Esophagus (tissue), 2 donors: Measurements from ENCODE around the gene RPL38. TPM values are rescaled to one million over a fixed set of nuclear protein-coding genes. Genes with fewer than 3 reads are reported as not detected.

ENCODE experiments used
- H3K27ac ChIP-seq, 2 donors: one replicate each; pipeline ENCODE4 v1.5.1; 2013; ENCODE audit warnings: low read depth in 2 of 2, mild to moderate bottlenecking in 2 of 2, inconsistent platforms in 1 of 2, low read length in 1 of 2, moderate library complexity in 1 of 2
- H3K27me3 ChIP-seq, 2 donors: one replicate each; pipeline ENCODE4 v1.6.1; 2013; ENCODE audit warnings: low read length in 2 of 2, control low read depth in 1 of 2, mild to moderate bottlenecking in 1 of 2; ENCODE audit not compliant: insufficient read depth in 2 of 2, control insufficient read depth in 1 of 2
- H3K36me3 ChIP-seq, 2 donors: one replicate each; pipeline ENCODE4 v1.6.1; 2013; ENCODE audit warnings: low read length in 1 of 2; ENCODE audit not compliant: control insufficient read depth in 2 of 2, insufficient read depth in 2 of 2
- H3K4me1 ChIP-seq, 2 donors: one replicate each; pipeline ENCODE4 v1.6.1; 2013; ENCODE audit warnings: low read length in 1 of 2; ENCODE audit not compliant: control insufficient read depth in 2 of 2, insufficient read depth in 2 of 2
- H3K4me3 ChIP-seq, 2 donors: one replicate each; pipeline ENCODE4 v1.5.1; 2013; ENCODE audit warnings: low read length in 2 of 2, mild to moderate bottlenecking in 2 of 2, low read depth in 1 of 2, moderate library complexity in 1 of 2
- H3K9me3 ChIP-seq, 2 donors: one replicate each; pipeline ENCODE4 v1.6.1; 2013; ENCODE audit warnings: mild to moderate bottlenecking in 2 of 2, low read depth in 1 of 2, low read length in 1 of 2, moderate library complexity in 1 of 2; ENCODE audit not compliant: control insufficient read depth in 2 of 2, insufficient read depth in 1 of 2
- WGBS, 2 donors: extraction: QIAGEN DNeasy Blood & Tissue Kit; methylation state at CpG; one replicate each; pipeline ENCODE4 v1.1.7; 2013; 5-methylcytosine and 5-hydroxymethylcytosine counted together
- polyA plus RNA-seq, 2 donors: library from polyadenylated mRNA; stranded (reverse); fragments of 200-250 nt; gene quantifications; one replicate each; pipeline ENCODE4 v1.2.3, GENCODE V29; 2013
- donor health status: healthy with polysubstance abuse.
- donor health status: Bipolar disorder and iron deficiency.

Gene RPL38
- polyA plus RNA-seq, 2 donors, result 1,223 to 1,349 TPM

DNA sequence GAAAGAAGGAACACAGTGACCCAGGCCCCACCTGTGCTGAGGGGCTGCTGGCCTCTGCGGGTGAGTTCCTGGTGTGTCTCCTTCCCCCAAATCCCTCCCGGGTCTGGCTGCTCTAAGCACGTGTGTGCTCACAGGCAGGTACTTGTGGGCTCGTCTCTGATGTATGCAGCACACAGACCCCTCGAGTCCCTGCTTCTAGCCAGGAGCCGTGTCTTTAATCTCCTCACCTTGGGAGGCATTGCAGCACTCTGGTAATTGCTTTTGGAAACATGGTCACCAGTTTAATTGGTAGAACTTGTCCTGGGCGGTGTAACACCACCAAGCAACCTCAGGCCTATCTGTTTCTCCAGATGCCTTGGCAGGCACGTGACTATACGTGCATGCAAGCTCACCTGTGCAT, 8.8 kb upstream of the RPL38 start:
- Histone ChIP-seq H3K4me1 (peaks cover 3% of the 10 kb centered on the region in 2 donors), H3K27ac (no peak overlapping the region), H3K36me3 (no peaks in the 10 kb centered on the region), H3K4me3 (no peak overlapping the region), H3K27me3 (no peaks in the 10 kb centered on the region), H3K9me3 (no peaks in the 10 kb centered on the region)
- 63 to 64% methylated on average over 9 of the region's 9 CpGs for WGBS, 2 donors

DNA sequence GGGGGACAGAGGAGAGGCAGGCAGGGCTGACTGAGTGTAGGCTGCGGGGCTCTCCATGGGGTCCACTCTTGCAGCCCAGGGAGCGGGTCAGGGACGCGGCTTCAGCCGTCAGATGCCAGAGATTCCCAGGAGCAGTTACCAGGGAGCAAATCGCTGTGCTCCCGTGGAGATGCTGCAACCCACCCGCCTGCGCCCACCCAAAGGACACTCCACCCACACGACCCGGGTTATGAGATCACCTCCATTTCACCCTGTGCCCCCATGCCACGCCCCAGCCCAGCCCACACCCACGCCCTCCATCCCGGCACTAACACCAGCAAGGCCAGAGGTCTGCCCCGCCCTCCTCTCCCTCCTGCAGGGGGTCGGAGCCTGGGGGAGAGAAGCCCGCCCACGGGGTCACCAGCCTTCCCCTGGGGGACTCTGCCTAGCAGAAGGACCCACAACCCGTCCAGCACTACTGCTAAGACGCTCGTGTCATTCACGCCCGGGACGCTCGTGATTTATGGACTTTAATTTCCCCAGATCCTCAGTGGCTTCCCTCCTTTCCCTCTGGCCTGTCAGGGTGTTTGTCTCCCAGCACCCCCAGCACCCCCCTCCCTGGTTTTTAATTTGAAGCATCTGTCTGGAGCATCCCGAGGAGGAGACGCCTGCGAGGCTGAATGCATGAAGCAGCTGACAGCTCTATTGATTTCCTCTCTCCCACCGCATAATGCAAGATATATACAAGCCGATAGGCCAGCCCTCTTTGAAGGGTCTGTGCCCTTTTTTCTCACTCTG, 6.7 kb upstream of the RPL38 start:
- H3K27ac ChIP-seq, result no peak overlapping the region
- no peaks in the 10 kb centered on the region for H3K36me3 ChIP-seq
- H3K4me3 ChIP-seq, result no peak overlapping the region
- H3K27me3 ChIP-seq, result no peaks in the 10 kb centered on the region
- 48 to 56% methylated on average over 27 to 30 of the region's 30 CpGs for WGBS, 2 donors
- H3K9me3 ChIP-seq, result no peaks in the 10 kb centered on the region
- H3K4me1 ChIP-seq, result peaks cover 3% of the 10 kb centered on the region in 2 donors

DNA sequence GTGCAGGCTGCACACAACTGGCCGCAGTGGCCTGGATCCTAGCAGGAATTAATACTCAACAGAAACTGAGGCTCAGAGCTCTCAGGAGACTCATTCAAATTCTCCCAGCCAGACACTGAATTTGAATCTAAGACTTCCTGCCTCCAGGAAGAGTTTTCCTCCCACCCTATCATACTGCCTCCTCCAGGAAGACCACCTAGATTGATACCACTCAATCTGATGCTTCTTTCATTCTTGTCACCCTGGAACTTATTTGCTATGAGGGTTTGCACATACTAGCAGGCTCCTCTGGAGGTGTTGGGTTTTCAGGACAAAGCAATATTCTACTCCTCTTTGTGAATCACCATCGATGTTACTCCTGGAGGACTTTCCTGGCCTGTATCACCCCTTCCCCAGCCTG, 5.7 kb upstream of the RPL38 start:
- Histone ChIP-seq H3K27ac (no peak overlapping the region), H3K36me3 (no peaks in the 10 kb centered on the region), H3K9me3 (no peaks in the 10 kb centered on the region), H3K4me3 (no peak overlapping the region), H3K27me3 (no peaks in the 10 kb centered on the region), H3K4me1 (peaks cover 3% of the 10 kb centered on the region in 2 donors)
- 89 to 93% methylated on average over 2 of the region's 2 CpGs for WGBS, 2 donors

DNA sequence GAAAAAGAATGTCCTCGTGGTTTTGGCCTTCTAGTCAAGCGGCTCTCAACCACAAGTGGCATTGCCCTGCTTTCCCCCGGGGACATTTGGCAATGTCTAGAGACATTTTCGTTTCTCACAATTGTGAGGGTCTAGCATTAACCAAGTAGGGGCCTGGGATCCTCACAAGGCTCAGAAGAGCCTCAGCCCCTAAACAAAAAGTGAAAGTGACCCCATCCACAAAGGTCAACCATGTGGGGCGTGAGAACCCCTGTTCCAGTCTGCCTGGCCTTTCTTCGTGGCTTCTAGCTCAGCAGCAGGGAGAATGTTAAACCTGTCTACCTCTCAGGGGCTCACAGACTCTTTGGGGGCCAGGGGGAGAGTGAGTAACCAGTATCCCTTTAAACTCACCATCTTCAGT, 4.8 kb upstream of the RPL38 start:
- H3K4me1 ChIP-seq, result no peaks in the 10 kb centered on the region
- H3K36me3 ChIP-seq, result no peaks in the 10 kb centered on the region
- no peaks in the 10 kb centered on the region for H3K27me3 ChIP-seq
- no peaks in the 10 kb centered on the region for H3K9me3 ChIP-seq
- H3K4me3 ChIP-seq, result no peak overlapping the region
- 71 to 76% methylated on average over 6 of the region's 6 CpGs for WGBS, 2 donors
- H3K27ac ChIP-seq, result no peak overlapping the region

DNA sequence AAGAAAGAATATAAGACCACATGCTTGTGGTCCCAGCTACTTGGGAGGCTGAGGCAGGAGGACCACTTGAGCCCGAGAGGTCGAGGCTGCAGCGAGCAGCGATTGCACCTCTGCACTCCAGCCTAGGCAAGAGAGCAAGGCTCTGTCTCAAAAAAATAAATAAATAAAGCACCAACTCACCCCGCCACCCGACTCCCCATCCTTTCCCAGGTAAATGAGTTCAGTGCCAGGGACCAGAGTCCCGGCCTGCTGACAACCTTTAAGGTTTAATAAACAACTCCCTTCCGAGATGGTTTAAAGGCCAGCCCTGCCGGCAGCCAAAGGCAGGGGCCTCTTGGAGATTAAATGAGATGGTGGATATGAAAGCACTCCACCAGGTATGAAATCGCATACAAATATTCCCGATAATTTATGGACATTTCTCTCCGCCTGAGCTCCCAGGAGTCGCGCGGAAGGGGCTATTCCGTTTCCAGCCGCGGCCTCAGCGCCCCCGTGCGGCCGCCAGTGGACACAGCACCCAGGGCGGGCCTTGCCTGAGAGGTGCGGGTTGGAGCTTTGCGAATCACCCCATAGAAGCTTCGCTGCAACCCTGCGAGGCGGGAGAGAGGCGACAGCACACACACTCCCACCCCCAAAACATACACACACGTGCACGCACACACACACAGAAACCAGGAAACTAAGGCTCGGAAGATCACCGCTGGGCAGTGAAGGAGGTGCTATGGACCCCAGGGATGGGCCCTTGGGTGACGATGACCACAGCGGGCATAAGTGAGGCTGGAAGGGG, 4.0 kb upstream of the RPL38 start:
- Histone ChIP-seq H3K27me3 (no peaks in the 10 kb centered on the region), H3K27ac (no peak overlapping the region), H3K36me3 (no peaks in the 10 kb centered on the region), H3K4me1 (no peaks in the 10 kb centered on the region), H3K4me3 (no peak overlapping the region), H3K9me3 (no peaks in the 10 kb centered on the region)
- 19 to 23% methylated on average over 34 to 35 of the region's 35 CpGs for WGBS, 2 donors

DNA sequence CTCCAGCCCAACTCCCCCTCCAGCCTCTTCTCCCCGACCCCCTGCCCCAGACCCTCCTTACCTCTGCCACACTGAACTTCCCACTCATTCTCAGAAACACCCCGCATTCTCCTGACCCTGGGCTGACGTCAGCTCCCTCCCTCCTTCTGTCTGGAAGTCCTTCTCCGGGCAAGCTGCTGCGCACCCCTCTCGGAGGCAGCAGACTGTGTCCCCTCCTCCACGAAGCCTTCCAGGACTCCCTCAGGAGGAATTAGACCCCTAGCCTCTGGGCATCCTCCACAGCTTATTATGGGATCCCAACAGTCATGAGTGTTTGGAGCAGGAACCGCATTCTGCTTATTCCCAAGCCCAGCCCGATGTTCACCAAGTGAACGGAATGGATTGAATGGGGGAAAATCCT, 3.4 kb upstream of the RPL38 start:
- Histone ChIP-seq H3K27ac (no peak overlapping the region), H3K4me3 (no peak overlapping the region), H3K36me3 (peaks cover 0 to under 1% of the 10 kb centered on the region in 2 donors), H3K27me3 (no peaks in the 10 kb centered on the region), H3K9me3 (no peaks in the 10 kb centered on the region), H3K4me1 (peaks cover 0 to under 1% of the 10 kb centered on the region in 2 donors)
- WGBS, 2 donors, result 58 to 62% methylated on average over 10 of the region's 10 CpGs

DNA sequence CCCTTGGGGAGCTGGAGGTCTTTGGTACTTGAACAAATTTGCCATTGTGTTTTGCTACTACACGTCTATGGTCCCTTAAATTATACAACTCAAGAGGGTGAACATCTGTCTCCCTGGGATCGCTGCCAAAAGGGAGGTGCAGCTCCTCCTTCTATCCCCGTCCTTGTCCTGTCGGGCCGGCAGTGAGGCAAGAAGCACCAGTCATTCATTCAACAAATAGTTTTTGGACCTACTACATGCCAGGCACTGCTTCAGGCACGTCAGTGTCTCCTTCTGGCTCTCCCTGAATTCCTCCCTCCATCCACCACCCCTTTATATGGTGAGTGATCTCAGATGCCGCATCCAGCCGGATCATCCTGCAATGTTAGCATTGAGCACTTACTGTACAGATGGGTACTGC, 2.2 kb upstream of the RPL38 start:
- Histone ChIP-seq H3K36me3 (peaks cover 0 to 6% of the 10 kb centered on the region in 2 donors), H3K9me3 (no peaks in the 10 kb centered on the region), H3K4me3 (no peak overlapping the region), H3K4me1 (peaks cover 0 to 5% of the 10 kb centered on the region in 2 donors), H3K27ac (no peak overlapping the region), H3K27me3 (no peaks in the 10 kb centered on the region)
- 31 to 39% methylated on average over 8 of the region's 8 CpGs for WGBS, 2 donors

DNA sequence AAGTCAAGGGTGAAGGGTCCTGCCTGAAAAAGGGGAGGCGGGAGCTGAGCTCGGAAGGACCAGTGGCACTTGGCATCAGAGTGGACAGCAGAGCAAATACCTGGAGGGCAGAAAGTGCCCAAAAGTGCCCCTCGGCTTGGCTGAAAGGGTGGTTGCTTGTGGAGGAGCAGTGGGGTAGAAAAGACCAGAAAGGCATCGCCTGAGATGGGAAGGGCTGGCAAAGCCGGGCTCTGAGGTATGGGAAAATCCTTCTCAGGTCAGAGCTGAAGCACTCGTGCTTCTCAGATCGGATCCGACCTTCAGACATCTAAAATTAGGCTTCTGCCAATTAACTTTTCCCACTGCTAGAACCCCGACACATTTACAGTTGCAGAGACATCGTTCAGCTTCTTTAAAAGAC, 1.5 kb upstream of the RPL38 start:
- Histone ChIP-seq H3K4me3 (no peak overlapping the region), H3K36me3 (peaks cover 0 to 6% of the 10 kb centered on the region in 2 donors), H3K4me1 (peaks cover 0 to 5% of the 10 kb centered on the region in 2 donors), H3K9me3 (no peaks in the 10 kb centered on the region), H3K27me3 (no peaks in the 10 kb centered on the region), H3K27ac (no peak overlapping the region)
- 69 to 81% methylated on average over 10 of the region's 10 CpGs for WGBS, 2 donors

DNA sequence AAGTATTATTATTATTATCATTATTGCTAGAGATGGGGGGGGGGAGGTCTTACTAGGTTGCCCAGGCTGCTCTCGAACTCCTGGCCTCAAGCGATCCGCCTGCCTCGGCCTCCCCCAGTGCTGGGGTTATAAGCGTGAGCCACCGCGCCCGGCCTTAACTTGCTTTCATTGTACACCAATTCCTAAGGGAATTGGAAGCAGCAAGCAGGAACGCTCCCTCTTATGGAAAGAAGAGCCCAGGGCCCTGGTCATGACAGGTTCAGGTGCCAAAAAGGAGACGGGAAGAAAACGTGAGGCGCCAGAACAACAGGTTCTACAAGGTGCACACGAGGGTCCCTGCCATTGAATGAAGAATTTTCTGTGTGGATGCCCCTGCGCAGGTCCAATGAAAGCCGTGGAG, 540 bp upstream of the RPL38 start:
- no peaks in the 10 kb centered on the region for H3K9me3 ChIP-seq
- no peak overlapping the region for H3K4me3 ChIP-seq
- H3K27me3 ChIP-seq, result no peaks in the 10 kb centered on the region
- WGBS, 2 donors, result 17 to 22% methylated on average over 15 of the region's 15 CpGs
- no peak overlapping the region for H3K27ac ChIP-seq
- H3K4me1 ChIP-seq, result peaks cover 2 to 5% of the 10 kb centered on the region in 2 donors
- peaks cover 0 to 12% of the 10 kb centered on the region in 2 donors for H3K36me3 ChIP-seq
